ENCODE results near the gene IER3IP1. TPM values are rescaled to one million over a fixed set of nuclear protein-coding genes. Genes with fewer than 3 reads are reported as not detected.

IER3IP1 gene
- total RNA-seq, 5 donors from 2014 or later (not counting 1 experiment from before 2014, with no cell fraction given) = 3.5 to 8.6 (median 7.3) TPM

GRCh38 chr18:47143153-47143552 lies 33.0 kb downstream of the IER3IP1 start:
- Histone ChIP-seq H3K4me3 (ENCODE audit: control insufficient read depth in 1 of 2, extremely low read depth in 1 of 2, low read length in 1 of 2) (no peak overlapping the region), H3K27me3 (replicated peaks in 1 of 2; ENCODE audit: control insufficient read depth in 2 of 2, extremely low read depth in 1 of 2, insufficient read depth in 2 of 2, low read length in 1 of 2) (no peaks in the 10 kb centered on the region), H3K4me1 (ENCODE audit: control insufficient read depth in 1 of 2, extremely low read depth in 1 of 2, insufficient read depth in 2 of 2, low read length in 2 of 2) (no peaks in the 10 kb centered on the region), H3K27ac (ENCODE audit: low read length) (no peak overlapping the region), H3K9me3 (no peaks in the 10 kb centered on the region), H3K36me3 (ENCODE audit: control insufficient read depth in 2 of 2, extremely low read depth in 1 of 2, insufficient read depth in 1 of 2, low read length in 1 of 2) (peaks cover 0 to 6% of the 10 kb centered on the region in 2 donors)
- POLR2A ChIA-PET = no interaction called here
- CTCF ChIA-PET = interaction anchor here in 1 of 2 donors (0.6 kb wide), 1 partner anchor 1477 kb away, joined by 3 read pairs; no protein-coding TSS in a partner anchor
- Mint-ChIP-seq H3K27ac (no peak overlapping the region), H3K27me3 (no peaks in the 10 kb centered on the region), H3K4me1 (peaks cover 40 to 49% (median 43%) of the 10 kb centered on the region in 3 donors), H3K4me3 (no peak overlapping the region), H3K36me3 (peaks cover 34% of the 10 kb centered on the region), H3K9me3 (no peaks in the 10 kb centered on the region)
- DNase-seq (no peak), ATAC-seq (replicated peaks in 1 of 4) (no peak)
- WGBS (ENCODE audit: insufficient coverage) = no CpG with 5 or more reads among the region's 5 CpGs

GRCh38 chr18:47141289-47141688 lies 34.9 kb downstream of the IER3IP1 start:
- H3K36me3 ChIP-seq (ENCODE audit: control insufficient read depth in 2 of 2, extremely low read depth in 1 of 2, insufficient read depth in 1 of 2, low read length in 1 of 2) = peaks cover 0 to 10% of the 10 kb centered on the region in 2 donors
- Mint-ChIP-seq H3K36me3 (peaks cover 37% of the 10 kb centered on the region), H3K4me3 (no peak overlapping the region), H3K4me1 (peaks cover 31 to 34% (median 32%) of the 10 kb centered on the region in 3 donors), H3K27ac (peak overlapping the region in 1 of 2 donors; percentile 6), H3K27me3 (no peaks in the 10 kb centered on the region), H3K9me3 (no peaks in the 10 kb centered on the region)
- no peak for ATAC-seq (replicated peaks in 1 of 4)
- H3K4me3 ChIP-seq (ENCODE audit: control insufficient read depth in 1 of 2, extremely low read depth in 1 of 2, low read length in 1 of 2) = no peak overlapping the region
- no peaks in the 10 kb centered on the region for H3K27me3 ChIP-seq (replicated peaks in 1 of 2; ENCODE audit: control insufficient read depth in 2 of 2, extremely low read depth in 1 of 2, insufficient read depth in 2 of 2, low read length in 1 of 2)
- no peaks in the 10 kb centered on the region for H3K4me1 ChIP-seq (ENCODE audit: control insufficient read depth in 1 of 2, extremely low read depth in 1 of 2, insufficient read depth in 2 of 2, low read length in 2 of 2)
- ChIA-PET POLR2A (no interaction called here), CTCF (no interaction called here)
- no peak overlapping the region for H3K27ac ChIP-seq (ENCODE audit: low read length)
- no peaks in the 10 kb centered on the region for H3K9me3 ChIP-seq
- no peak for DNase-seq

- H3K4me3 ChIP-seq (ENCODE audit: control insufficient read depth in 1 of 2, extremely low read depth in 1 of 2, low read length in 1 of 2) = no peak overlapping the region
- Mint-ChIP-seq H3K27ac (no peak overlapping the region), H3K27me3 (no peaks in the 10 kb centered on the region), H3K4me3 (no peak overlapping the region), H3K4me1 (peaks cover 0 to 5% (median 3%) of the 10 kb centered on the region in 3 donors), H3K9me3 (no peaks in the 10 kb centered on the region), H3K36me3 (peaks cover 57% of the 10 kb centered on the region)
- no peak for DNase-seq
- no peaks in the 10 kb centered on the region for H3K4me1 ChIP-seq (ENCODE audit: control insufficient read depth in 1 of 2, extremely low read depth in 1 of 2, insufficient read depth in 2 of 2, low read length in 2 of 2)
- WGBS (ENCODE audit: insufficient coverage) = 100% methylated on average over 1 of the region's 3 CpGs
- ATAC-seq (replicated peaks in 1 of 4) = no peak
- POLR2A ChIA-PET = no interaction called here
- CTCF ChIA-PET = no interaction called here
- H3K9me3 ChIP-seq = no peaks in the 10 kb centered on the region
- H3K36me3 ChIP-seq (ENCODE audit: control insufficient read depth in 2 of 2, extremely low read depth in 1 of 2, insufficient read depth in 1 of 2, low read length in 1 of 2) = peaks cover 0 to 8% of the 10 kb centered on the region in 2 donors
- H3K27ac ChIP-seq (ENCODE audit: low read length) = no peak overlapping the region
- H3K27me3 ChIP-seq (replicated peaks in 1 of 2; ENCODE audit: control insufficient read depth in 2 of 2, extremely low read depth in 1 of 2, insufficient read depth in 2 of 2, low read length in 1 of 2) = no peaks in the 10 kb centered on the region
Observed at GRCh38 chr18:47121146-47121545, 55.0 kb downstream of the IER3IP1 start.

- peaks cover 0 to 8% of the 10 kb centered on the region in 2 donors for H3K36me3 ChIP-seq (ENCODE audit: control insufficient read depth in 2 of 2, extremely low read depth in 1 of 2, insufficient read depth in 1 of 2, low read length in 1 of 2)
- no peak overlapping the region for H3K4me3 ChIP-seq (ENCODE audit: control insufficient read depth in 1 of 2, extremely low read depth in 1 of 2, low read length in 1 of 2)
- H3K27me3 Mint-ChIP-seq = no peaks in the 10 kb centered on the region
- H3K36me3 Mint-ChIP-seq = peaks cover 57% of the 10 kb centered on the region
- H3K4me1 ChIP-seq (ENCODE audit: control insufficient read depth in 1 of 2, extremely low read depth in 1 of 2, insufficient read depth in 2 of 2, low read length in 2 of 2) = no peaks in the 10 kb centered on the region
- no peaks in the 10 kb centered on the region for H3K9me3 Mint-ChIP-seq
- ChIA-PET CTCF (no interaction called here), POLR2A (no interaction called here)
- H3K27me3 ChIP-seq (replicated peaks in 1 of 2; ENCODE audit: control insufficient read depth in 2 of 2, extremely low read depth in 1 of 2, insufficient read depth in 2 of 2, low read length in 1 of 2) = no peaks in the 10 kb centered on the region
- peaks cover 0 to 5% (median 3%) of the 10 kb centered on the region in 3 donors for H3K4me1 Mint-ChIP-seq
- no peak overlapping the region for H3K27ac ChIP-seq (ENCODE audit: low read length)
- H3K4me3 Mint-ChIP-seq = no peak overlapping the region
- no peak overlapping the region for H3K27ac Mint-ChIP-seq
- ATAC-seq (replicated peaks in 1 of 4) (no peak), DNase-seq (no peak)
- no CpG with 5 or more reads among the region's 4 CpGs for WGBS (ENCODE audit: insufficient coverage)
- no peaks in the 10 kb centered on the region for H3K9me3 ChIP-seq
Observed at GRCh38 chr18:47120428-47120827, 55.7 kb downstream of the IER3IP1 start.

GRCh38 chr18:47118981-47119380 lies 57.2 kb downstream of the IER3IP1 start:
- Mint-ChIP-seq H3K4me1 (peaks cover 0 to 5% (median 3%) of the 10 kb centered on the region in 3 donors), H3K27me3 (no peaks in the 10 kb centered on the region), H3K36me3 (peaks cover 63% of the 10 kb centered on the region), H3K9me3 (no peaks in the 10 kb centered on the region), H3K27ac (no peak overlapping the region), H3K4me3 (no peak overlapping the region)
- Histone ChIP-seq H3K9me3 (no peaks in the 10 kb centered on the region), H3K4me3 (ENCODE audit: control insufficient read depth in 1 of 2, extremely low read depth in 1 of 2, low read length in 1 of 2) (no peak overlapping the region), H3K36me3 (ENCODE audit: control insufficient read depth in 2 of 2, extremely low read depth in 1 of 2, insufficient read depth in 1 of 2, low read length in 1 of 2) (peaks cover 0 to 17% of the 10 kb centered on the region in 2 donors), H3K27ac (ENCODE audit: low read length) (no peak overlapping the region), H3K27me3 (replicated peaks in 1 of 2; ENCODE audit: control insufficient read depth in 2 of 2, extremely low read depth in 1 of 2, insufficient read depth in 2 of 2, low read length in 1 of 2) (no peaks in the 10 kb centered on the region), H3K4me1 (ENCODE audit: control insufficient read depth in 1 of 2, extremely low read depth in 1 of 2, insufficient read depth in 2 of 2, low read length in 2 of 2) (no peaks in the 10 kb centered on the region)
- WGBS (ENCODE audit: insufficient coverage) = no CpG with 5 or more reads among the region's 2 CpGs
- CTCF ChIA-PET = interaction anchor here in 1 of 2 donors (0.6 kb wide), 2 partner anchors 85 to 1978 kb away, joined by 3 to 4 read pairs; no protein-coding TSS in a partner anchor
- ATAC-seq (replicated peaks in 1 of 4) = no peak
- POLR2A ChIA-PET = no interaction called here
- no peak for DNase-seq

DNA sequence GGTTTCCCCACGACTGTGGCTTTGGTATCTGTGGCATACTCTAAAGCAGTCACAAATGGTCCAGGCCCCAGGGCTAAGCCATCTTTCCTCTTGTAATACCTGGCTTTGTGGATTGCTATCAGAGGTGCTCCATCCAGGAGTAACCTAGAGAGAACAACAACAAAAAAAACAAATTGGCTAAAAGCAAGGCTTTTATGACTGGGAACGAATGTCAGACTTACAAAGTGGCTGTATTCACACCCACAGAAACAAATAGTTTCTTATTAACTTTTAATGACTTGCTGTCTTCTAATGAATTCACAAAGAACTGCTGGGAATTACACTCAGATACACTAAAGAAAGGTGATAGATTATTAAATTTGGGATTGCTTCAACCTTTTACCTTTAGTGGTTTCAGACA lies 61.0 kb downstream of the IER3IP1 start:
- WGBS (ENCODE audit: insufficient coverage) = no CpG with 5 or more reads among the region's 2 CpGs
- Mint-ChIP-seq H3K9me3 (no peaks in the 10 kb centered on the region), H3K36me3 (peaks cover 72% of the 10 kb centered on the region), H3K27me3 (no peaks in the 10 kb centered on the region), H3K4me3 (no peak overlapping the region), H3K27ac (no peak overlapping the region), H3K4me1 (no peaks in the 10 kb centered on the region)
- ChIA-PET CTCF (no interaction called here), POLR2A (no interaction called here)
- peaks cover 3 to 44% of the 10 kb centered on the region in 2 donors for H3K36me3 ChIP-seq (ENCODE audit: control insufficient read depth in 2 of 2, extremely low read depth in 1 of 2, insufficient read depth in 1 of 2, low read length in 1 of 2)
- H3K27ac ChIP-seq (ENCODE audit: low read length) = no peak overlapping the region
- no peaks in the 10 kb centered on the region for H3K27me3 ChIP-seq (replicated peaks in 1 of 2; ENCODE audit: control insufficient read depth in 2 of 2, extremely low read depth in 1 of 2, insufficient read depth in 2 of 2, low read length in 1 of 2)
- no peaks in the 10 kb centered on the region for H3K9me3 ChIP-seq
- no peak overlapping the region for H3K4me3 ChIP-seq (ENCODE audit: control insufficient read depth in 1 of 2, extremely low read depth in 1 of 2, low read length in 1 of 2)
- DNase-seq (no peak), ATAC-seq (replicated peaks in 1 of 4) (no peak)
- no peaks in the 10 kb centered on the region for H3K4me1 ChIP-seq (ENCODE audit: control insufficient read depth in 1 of 2, extremely low read depth in 1 of 2, insufficient read depth in 2 of 2, low read length in 2 of 2)
